Stimulated activated CD8-positive, alpha-beta memory T cell treated with anti-CD3 and anti-CD28 coated beads, Interleukin-7, amount 100 ng/mL, for 4 hours (primary cell): Measurements from ENCODE around the gene GIMAP7.
A peak's percentile ranks its signal among the peaks of the same experiment; 100 is the strongest.
"Not testable (repeated sequence)": the region's sequence is repeated elsewhere in the genome, so short reads cannot be mapped to it uniquely, and the experiment has no call there.

Source experiments
- DNase-seq, 2 donors: peaks; one replicate each; pipeline ENCODE4 v3.0.0-alpha.2; 2020; ENCODE audit warnings: low read depth in 2 of 2

Gene GIMAP7

DNA sequence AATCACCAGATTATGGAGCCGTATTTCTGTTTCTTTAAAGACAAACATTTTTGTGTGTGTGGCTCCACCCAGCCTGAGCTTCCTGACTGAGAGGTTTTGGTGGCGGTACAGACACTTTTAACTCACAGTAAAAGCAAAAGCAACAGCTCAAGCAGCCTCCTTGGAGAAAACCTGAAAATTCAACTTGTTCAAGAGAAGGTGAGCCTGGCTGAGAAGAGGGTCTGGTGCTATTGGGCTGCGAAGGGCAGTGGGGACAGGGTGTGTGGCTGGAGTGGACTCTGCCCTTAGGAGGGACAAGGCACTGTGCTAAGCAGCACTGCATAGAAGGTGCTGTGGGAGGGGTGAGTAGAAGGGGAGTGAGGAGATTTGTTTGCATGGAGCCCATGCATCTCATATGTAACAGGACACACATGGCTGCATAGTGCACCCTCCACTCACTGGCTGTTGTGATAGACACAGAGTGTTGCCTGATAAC is at the start of gene GIMAP7:
Gene GIMAP7, plus strand, starts transcription at position 125 of the 475 bp plus-strand sequence. CDS start 5,103 bp downstream, outside the sequence.
- peak; percentile 23 to 42 for DNase-seq

DNA sequence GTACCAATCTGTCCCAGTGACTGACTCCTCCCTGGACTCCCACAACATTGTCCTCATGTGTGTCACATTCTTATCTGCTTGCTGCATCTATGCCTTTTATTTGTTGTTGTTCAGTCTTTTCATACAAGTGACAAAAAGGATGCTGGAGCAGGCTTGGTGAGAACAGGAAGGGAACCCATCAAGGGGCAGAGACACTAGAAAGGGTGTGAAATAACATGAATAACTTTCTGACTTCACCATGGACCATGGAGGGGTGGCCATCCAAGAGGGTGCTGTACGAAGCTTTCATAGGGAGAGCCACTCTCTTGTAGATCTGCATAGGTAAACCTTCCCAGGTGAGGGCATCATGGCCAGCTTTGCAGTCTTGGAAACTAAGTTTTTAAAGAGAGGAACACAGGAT is 49.7 kb upstream of the GIMAP7 start:
- no peak for DNase-seq

DNA sequence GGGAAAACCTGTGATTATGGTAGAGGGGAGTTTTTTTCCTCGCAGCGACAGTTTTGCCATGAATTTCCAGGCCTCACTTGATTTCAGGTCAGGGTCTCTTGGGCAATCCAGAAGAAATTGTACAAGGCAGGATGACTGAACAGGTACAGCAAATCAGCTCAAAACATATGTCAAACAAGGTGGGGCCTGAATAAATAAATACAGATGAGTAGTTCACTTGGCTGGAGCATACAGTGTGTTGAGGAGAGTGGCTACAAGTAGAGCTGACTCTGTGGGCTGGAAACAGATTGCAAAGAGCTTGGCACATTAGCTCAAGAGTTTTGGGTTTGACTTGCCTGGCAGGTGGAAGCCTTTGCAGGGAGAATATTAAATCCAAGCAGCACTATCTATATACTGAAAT is 49.3 kb upstream of the GIMAP7 start:
- no peak for DNase-seq

DNA sequence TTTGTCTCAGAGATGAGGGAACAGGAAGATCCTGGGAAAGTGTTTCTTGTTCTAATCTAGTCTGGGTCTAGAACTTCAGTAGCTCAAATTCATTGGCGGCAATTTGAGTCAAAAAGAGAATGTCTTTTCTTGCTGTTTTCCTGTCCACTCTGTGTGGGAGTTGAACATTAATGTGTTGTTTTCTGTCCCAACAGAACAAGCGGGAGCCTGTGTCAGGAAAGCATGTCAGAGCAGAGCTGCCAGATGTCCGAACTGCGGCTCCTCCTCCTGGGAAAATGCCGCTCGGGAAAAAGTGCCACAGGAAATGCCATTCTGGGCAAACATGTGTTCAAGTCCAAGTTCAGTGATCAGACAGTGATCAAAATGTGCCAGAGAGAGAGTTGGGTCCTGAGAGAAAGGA is 48.2 kb upstream of the GIMAP7 start:
- DNase-seq = no peak

DNA sequence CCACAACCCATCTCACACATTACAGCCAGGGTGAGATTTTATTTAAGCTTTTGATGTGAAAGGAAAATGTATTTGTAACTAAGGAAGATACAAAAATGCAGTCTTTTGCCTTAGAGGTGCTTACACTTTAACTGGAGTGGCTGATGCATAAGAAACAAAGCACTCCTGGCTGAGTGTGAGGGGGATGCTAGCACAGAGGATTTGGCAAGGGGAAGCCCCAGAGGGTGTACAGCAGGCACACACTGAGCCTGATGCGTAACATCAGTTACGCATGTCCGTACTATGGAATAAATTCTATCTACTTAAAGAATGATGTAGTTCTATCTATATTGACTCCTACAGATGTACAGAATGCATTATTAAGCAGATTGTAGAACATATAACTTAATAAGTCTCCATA is 46.4 kb upstream of the GIMAP7 start:
- DNase-seq = no peak

DNA sequence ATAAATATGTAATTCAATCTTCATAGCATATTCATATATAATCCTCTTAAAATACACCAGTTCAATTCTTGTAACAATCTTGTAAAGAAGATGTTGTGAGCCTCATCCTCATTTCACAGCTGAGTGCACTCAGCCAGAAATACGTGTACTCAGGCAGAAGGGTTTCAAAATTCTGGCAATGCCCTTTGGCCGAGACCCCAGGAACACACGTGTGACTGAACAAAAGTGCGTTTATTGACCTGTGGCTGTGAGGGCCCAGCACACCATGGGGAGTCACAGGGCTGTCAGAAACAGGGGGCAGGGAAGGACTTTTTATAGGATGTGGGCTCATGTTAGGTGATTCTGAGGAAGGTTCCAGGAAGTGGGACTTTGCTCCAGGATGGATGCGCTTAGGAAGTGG is 42.8 kb upstream of the GIMAP7 start:
- DNase-seq = no peak

DNA sequence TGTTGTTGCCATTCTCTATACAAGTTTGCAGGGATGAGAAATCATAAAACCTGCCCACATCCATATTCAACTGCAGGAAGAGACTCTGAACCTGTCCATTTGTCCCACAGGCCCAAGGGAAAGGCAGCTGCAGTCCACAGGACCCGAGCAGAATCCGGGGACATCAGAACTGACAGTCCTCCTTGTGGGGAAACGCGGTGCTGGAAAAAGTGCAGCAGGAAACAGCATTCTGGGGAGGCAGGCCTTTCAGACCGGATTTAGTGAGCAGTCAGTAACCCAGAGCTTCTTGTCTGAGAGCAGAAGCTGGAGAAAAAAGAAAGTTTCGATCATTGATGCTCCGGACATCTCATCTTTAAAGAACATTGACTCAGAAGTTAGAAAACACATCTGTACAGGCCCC is 40.8 kb upstream of the GIMAP7 start:
- DNase-seq = no peak

DNA sequence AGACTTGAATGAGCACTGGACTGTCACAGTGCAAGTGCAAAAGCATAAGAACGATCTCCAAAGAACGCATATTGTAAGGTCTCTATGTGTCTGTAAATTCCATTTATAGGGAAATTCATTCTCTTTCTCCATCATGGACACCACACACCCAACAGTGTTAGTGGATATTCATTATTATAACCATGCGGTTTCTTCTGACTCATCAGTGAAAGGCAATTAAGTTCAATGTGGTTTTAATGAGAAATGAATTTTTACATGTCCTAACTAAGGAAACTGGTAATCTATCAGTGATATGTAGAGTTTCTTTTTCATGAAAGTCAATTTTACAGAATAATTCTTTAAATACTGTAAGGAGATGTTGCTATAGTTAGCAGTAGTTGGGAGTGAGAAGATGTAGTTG is 38.4 kb upstream of the GIMAP7 start:
- DNase-seq = no peak

DNA sequence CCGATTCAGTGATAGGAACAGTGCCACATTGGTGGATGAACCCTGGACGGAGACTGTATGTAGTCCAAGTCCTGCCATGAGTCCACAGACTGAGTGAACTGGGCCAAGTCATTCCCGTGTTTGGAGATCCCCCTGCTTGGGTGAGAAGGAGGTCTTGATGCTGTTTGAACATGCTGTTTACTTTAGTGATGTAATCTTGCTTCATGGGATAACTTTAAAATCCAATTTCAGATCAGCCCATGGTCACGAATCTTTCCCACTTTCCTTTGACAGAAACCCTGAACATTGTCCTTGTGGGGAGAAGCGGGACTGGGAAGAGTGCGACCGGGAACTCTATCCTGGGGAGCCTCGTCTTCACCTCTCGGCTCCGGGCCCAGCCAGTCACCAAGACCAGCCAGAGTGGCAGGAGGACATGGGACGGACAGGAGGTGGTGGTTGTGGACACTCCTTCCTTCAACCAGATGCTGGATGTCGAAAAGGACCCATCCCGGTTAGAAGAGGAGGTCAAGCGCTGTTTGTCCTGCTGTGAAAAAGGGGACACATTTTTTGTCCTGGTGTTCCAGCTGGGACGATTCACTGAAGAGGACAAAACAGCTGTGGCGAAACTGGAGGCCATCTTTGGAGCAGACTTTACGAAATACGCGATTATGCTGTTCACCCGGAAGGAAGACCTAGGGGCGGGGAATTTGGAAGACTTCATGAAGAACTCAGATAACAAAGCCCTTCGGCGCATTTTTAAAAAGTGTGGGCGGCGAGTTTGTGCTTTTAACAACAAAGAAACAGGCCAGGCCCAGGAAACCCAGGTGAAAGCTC is 37.6 kb upstream of the GIMAP7 start:
- DNase-seq = peak in 1 of 2 donors; percentile 36

DNA sequence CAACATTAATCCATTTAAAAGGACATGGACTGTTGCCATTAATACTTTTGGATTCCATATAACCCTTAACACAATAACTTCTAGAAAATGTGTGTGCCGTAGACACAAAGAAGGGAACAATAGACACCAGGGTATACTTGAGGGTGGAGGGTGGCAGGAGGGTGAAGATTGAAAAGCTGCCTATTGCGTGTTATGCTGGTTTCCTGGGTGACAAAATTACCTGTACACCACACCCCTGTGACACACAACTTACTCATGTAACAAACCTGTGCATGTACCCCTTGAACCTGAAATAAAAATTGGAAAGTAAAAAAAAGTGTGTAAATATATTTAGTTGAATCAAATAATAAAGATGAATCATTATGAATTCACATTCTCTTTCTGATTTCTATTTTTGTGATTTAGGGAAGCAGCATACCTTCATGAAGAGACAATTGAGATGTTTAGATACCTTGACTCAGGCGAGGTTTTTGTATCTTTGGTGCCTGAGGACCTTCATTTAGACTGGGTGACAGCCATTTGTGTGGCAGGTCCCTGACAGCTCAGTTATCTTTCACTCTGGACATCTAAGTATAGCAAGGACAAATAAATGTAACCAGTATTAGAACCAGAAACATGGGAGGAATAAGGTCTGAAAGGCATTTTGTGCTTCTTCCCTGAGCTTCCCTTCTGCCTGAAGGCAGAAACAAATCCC is 35.5 kb upstream of the GIMAP7 start:
- no peak for DNase-seq

DNA sequence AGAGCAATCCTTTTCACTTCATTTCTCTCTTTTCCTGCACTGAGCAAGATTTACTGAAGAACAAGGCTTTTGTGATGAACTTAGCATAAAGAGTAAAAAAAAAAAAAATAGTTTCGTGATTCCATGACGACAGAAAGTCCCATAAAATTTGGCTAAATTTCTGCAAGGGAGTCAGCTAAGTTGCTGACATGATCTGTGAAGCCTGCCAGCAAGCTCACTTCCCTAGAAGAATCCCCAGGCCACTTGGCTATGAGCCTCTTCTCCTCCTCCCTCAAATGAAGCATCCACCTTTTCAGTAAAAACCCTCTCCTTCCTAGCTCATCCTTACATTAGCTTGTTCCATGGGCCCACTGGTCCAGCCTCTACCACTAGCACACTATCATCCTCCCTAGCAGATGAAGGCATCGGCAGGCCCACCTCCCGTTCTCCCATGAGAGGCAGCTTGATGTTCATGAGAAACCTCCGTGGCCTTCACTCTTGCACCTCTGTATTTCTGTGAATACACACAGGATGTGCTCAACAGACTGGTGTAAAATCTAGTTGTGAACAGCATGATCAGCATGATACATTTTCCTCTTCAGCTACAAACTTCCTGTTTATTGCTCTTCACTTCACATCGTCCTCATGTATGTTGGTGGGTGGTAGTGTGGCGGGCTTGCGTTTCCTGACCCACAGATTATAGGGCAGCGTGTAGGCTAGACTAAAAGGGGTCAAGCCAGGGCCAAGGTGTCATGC is 33.3 kb upstream of the GIMAP7 start:
- peak; percentile 35 to 39 for DNase-seq

DNA sequence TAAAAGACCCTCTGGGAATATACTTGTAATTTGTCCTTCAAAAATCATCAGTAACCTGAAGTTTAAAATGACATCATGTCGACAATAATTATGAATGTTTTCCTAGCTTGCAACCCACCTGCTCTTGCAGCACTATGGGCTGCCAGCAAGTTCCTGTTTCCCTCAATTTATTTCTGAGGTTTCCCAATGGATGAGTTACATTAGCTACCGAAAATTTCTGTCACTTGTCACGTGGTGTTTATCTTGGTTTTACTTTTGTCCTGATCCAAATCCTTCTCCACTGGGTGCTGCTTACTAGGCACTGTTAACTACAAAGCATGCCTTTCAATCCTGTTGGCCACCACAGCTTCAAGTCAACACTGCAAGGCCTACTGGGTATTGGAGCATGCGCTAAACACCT is 32.8 kb upstream of the GIMAP7 start:
- DNase-seq = no peak

DNA sequence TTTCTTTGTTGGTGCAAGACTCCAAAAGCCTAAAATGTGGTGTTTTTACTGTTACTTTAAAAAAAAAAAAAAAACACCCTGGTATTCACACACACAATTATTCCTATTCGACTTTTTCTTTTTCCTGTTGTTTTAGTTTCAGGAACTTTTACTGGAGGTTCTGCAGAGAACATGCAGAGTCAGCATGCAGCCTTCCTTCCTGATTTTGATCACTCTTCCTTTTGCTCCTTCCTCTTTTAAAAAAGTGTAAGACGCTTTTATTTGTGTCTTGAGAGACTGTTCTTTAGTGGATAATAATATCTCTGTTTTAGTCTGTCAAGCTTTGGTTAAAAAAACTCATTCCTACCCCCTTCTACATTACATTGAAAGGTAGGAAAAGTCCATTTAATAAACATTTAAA is 31.2 kb upstream of the GIMAP7 start:
- not testable (repeated sequence) for DNase-seq

DNA sequence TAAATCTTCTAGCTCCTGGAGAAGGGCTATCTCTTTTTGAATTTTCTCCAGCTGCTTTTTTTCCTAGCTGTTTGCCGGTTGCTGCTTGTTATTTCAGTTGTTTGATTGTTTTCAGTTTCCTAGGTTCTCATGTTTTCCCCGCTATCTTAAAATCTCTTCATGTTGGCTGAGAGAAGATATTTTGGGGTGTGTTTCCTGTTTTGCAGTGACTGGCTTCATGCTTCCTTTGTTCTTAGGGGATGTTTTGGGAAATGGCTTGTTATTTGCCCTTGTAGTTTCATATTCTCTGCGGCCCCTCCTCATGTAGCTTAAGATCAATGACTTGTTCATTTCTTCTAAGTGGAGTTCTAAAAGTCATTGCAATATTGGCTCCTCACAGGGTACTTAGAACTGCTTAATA is 30.6 kb upstream of the GIMAP7 start:
- DNase-seq = not testable (repeated sequence)

DNA sequence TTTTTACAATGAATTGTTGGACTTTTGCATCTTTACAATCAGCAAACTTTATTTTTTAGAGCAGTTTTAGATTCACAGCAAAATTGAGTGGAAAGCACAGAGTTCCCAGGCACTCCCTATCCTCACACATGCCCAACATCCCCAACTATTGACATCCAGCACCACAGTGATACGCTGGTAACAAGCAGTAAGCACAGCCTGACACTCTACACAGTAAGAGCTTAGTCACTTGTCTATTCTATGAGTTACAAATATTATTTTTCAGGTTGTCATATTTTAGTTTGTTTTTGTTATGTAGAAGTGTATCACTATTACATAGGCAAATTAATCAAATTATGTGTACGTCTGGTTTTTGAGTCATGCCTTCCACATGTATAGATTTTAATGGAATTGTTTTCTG is 27.0 kb upstream of the GIMAP7 start:
- DNase-seq = no peak

DNA sequence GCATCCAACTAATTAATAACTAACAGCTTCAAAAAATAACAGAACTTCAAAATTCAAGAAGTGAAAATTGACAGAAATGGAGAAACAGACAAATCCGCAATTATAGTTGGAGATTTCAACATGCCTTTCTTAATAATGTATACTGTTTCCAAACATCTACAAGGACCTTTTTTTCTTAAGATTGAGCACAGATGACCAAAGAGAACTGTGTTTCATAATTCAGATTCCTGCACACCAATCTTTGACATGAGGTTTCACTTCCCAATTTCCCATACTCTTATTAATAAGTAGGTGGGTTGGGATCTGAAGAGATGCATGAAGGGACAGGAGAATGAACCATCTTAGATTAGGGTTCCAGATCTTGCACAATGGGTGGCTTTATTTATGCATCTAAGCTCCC is 24.9 kb upstream of the GIMAP7 start:
- no peak for DNase-seq

DNA sequence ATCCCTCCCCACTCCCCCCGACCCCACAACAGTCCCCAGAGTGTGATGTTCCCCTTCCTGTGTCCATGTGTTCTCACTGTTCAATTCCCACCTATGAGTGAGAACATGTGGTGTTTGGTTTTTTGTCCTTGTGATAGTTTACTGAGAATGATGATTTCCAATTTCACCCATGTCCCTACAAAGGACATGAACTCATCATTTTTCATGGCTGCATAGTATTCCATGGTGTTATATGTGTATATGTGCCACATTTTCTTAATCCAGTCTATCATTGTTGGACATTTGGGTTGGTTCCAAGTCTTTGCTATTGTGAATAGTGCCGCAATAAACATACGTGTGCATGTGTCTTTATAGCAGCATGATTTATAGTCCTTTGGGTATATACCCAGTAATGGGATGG is 21.2 kb upstream of the GIMAP7 start:
- DNase-seq = not testable (repeated sequence)

DNA sequence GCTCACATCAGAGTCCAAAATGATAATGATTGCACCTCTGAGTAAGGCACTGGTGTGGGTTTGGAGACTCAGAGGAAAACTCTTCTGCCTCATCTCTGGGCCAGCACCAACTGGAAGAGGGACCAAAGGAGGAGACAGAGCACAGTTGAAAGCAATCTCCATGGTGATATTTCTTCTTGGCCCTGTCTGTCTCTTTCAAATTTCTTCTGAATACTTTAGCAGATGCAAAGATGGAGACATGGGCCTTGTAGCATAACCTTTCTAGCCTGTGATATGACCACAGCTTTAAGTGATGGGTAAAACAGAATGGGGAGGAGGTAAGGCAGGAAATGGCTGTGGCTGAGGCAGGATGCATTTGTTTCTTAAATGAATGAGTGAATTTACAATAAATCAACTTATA is 12.2 kb upstream of the GIMAP7 start:
- no peak for DNase-seq

DNA sequence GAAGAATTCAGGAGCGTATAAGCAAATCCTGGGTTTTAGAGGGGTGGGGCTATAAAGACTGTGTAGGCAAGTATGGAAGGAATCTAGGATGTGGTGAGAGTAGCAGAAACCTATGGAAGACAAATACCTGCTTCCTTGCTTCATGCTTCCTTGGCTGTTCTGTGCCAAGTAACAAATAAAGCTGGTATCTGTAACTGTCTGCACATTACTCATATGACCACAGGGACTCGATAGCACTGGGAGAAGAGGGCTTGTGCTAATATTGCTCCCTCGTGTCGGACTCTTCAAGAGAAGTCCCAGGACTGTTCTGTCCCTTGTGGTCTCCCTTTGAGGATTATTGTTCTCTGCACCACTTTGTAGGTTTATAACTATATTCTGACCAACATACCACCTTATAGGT is 11.5 kb upstream of the GIMAP7 start:
- DNase-seq = no peak

DNA sequence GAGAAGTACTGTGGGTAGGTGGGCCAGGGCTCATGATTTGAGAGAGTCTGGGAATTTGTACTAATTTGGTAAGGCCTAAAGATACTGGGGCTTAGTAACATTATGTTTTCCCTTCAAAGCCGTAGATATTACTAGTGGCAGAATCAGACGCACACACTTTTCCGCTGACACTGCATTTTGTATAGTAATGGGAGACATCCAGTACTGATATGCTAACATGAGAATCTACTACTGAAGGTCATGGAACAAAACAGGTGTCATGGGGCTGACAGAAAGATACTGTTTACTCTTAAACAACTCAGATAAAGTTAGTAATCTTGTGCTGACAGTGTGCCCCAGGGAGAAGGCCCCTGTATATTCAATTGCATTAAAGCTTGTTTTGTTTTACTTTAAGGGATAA is 11.1 kb upstream of the GIMAP7 start:
- DNase-seq = no peak

DNA sequence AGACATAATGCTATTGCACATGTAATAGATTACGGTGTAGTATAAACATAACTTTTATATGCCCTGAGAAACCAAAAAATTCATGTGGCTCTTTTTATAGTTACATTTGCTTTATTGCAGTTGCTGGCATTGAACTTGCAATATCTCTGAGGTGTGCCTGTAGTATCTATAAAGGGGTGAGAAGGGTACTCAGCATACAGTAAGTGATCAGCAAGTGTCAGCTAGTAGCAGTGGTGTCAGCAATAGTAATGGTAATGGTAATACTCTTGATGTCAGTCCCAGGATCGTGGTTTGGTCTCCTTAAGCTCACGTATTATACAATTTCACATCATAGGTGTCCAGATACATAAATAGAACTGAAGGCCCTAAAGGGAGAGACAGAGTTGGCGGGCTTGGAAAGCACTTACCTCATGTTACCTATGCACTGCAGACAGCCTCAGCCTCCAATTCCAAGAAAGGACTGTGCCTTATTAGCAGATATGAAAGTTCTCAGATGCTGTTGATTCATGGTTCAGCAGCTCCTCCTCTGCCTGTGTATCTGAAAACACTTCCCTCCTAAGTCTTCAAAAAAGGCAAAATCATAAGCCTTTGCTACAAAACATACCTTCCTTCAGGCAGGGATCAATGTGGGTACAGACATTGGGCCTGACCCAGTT is 6.6 kb upstream of the GIMAP7 start:
- no peak for DNase-seq

DNA sequence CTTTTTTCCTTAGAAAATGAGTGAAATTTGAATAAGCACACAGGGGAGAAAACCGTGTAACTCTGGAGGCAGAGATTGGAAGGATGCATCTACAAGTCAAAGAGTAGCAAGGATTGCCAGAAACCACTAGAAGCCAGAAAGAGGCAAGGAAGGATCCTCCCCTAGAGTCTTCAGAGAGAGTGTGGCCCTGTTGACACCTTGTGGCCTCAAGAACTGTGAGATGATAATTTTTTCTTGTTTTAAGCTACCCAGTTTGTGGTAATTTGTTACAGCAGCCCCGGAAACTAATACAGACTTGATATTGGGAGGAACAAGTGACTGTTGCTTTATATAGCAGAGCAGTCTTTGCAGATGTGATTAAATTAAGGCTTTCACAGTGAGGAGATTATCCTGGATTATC is 3.6 kb upstream of the GIMAP7 start:
- no peak for DNase-seq
